Mononuclear cell (primary cell): ENCODE measurements around the gene METTL25B. TPM values are rescaled to one million over a fixed set of nuclear protein-coding genes. Genes with fewer than 3 reads are reported as not detected.
A peak's percentile ranks its signal among the peaks of the same experiment; 100 is the strongest.

Experiments
- H3K27me3 ChIP-seq: 2 replicates; pipeline ENCODE4 v1.6.0; 2011; ENCODE audit warnings: low read length, control low read depth; ENCODE audit not compliant: insufficient read depth
- H3K4me1 ChIP-seq: 2 replicates; pipeline ENCODE4 v1.5.1; 2011; ENCODE audit warnings: mild to moderate bottlenecking, low read length, control low read depth; ENCODE audit not compliant: insufficient read depth
- H3K4me3 ChIP-seq: 2 replicates; pipeline ENCODE4 v1.5.1; 2011; ENCODE audit warnings: mild to moderate bottlenecking, low read length, moderate library complexity
- H3K9me3 ChIP-seq: 2 replicates; pipeline ENCODE4 v1.5.1; 2011; ENCODE audit warnings: low read depth, mild to moderate bottlenecking, control low read depth, low read length
- total RNA-seq: library from RNA; depleted of rRNA; stranded (reverse); fragments of >200 nt; gene quantifications from one replicate; pipeline ENCODE4 v1.2.3, GENCODE V29; 2012

The METTL25B gene
- total RNA-seq, 1 donor, result 5.0 TPM

DNA sequence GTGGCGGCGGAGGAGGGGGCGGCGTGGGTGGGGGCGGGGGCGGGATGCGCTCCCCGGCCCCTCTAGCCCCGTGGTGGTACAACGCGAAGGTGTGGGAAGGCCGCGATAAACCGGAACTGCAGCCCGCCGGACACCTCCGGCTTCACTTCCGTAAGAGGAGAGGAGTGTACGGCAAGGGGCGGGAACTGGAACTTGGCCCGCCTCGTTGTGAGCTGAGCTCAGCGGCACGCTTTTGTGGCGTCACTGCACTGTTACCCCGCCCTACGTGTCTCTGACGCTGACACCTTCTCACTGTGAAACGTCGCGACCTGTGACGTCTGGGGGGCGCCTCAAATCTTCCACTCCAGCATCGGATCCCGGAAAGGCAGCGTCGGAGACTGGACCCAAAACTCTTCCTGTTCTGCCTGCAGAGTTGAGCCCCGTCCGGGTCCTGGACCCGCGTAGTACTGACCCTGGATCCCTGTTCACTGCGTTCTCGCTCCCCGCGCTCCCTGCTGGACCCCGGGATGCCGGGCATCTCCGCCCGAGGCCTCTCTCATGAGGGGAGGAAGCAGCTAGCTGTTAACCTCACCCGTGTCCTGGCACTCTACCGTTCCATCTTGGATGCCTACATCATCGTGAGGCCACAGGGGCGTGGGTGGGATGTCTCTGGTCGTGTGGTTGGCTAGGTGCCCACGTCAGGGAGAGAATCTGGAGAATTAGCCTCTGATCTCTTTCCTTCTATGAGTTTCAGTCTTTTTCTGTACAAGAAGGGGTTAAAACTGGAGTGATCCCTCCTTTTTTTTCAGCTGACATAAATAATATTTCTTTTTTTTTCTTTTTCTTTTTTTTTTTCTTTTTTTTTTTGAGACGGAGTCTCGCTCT is 562 bp downstream of the METTL25B start, which contains the start of gene ISG20L2:
Gene ISG20L2 (minus strand): TSS at position 168 of the 864 bp plus-strand sequence. CDS start 1,114 bp downstream, outside the sequence.
- H3K9me3 ChIP-seq, result no peaks in the 10 kb centered on the region
- H3K4me3 ChIP-seq, result peak within 1 kb of the TSS; percentile 94
- no peaks in the 10 kb centered on the region for H3K27me3 ChIP-seq
- H3K4me1 ChIP-seq, result peaks cover 41% of the 10 kb centered on the region

- no peaks in the 10 kb centered on the region for H3K27me3 ChIP-seq
- no peaks in the 10 kb centered on the region for H3K9me3 ChIP-seq
- H3K4me1 ChIP-seq, result peaks cover 6% of the 10 kb centered on the region
- H3K4me3 ChIP-seq, result no peak overlapping the region
Observed at GRCh38 chr1:156733989-156734584, 5.8 kb downstream of the METTL25B start.

DNA sequence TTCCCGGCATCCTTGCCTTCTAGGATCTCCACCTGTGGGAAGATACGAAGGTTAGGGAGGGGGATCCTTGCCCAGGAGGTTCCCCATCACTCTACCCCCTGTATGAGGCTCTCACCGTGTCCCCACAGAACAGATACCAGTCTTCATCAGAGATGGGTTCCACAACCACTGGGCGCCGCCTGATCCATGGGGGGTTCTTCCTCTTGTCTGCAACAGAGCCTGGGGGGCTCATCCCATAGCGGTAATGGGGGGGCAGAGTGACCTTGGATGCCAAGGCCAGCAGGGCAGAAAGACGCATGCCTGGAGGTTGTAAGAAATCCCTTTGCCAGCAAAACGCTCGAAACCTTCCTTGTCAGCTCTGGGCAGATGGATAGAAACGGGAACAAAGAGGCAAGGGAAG is 10.1 kb downstream of the METTL25B start:
- H3K4me3 ChIP-seq, result no peak overlapping the region
- H3K9me3 ChIP-seq, result no peaks in the 10 kb centered on the region
- peaks cover 16% of the 10 kb centered on the region for H3K4me1 ChIP-seq
- H3K27me3 ChIP-seq, result no peaks in the 10 kb centered on the region

GRCh38 chr1:156738916-156739315 is 10.6 kb downstream of the METTL25B start:
- no peak overlapping the region for H3K4me3 ChIP-seq
- H3K4me1 ChIP-seq, result peaks cover 16% of the 10 kb centered on the region
- no peaks in the 10 kb centered on the region for H3K9me3 ChIP-seq
- H3K27me3 ChIP-seq, result no peaks in the 10 kb centered on the region

DNA sequence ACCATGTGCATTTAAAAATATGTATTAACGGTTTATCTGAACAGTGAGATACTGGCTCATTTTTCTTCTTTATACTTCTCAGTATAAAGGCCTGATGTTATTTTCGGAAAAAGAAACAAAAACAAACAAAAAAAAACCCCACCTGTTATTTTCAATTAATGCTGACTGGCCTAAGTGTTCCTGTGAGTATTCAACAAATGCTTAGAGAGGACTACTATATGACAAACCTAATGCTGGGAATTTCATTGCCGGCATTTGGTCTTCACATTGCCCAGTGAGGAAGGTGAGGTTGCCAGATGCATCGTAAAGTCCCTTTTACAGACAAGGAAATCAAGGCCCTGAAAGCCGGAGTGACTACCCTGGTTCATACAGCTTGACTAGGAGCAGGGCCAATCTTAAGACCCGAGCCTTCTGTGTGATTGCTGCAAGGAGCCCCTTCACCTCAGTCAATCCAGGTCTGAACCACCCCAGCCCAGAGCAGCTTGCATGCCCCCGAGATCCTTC is 12.0 kb downstream of the METTL25B start:
- no peaks in the 10 kb centered on the region for H3K9me3 ChIP-seq
- peak overlapping the region; percentile 71 for H3K4me3 ChIP-seq
- peaks cover 16% of the 10 kb centered on the region for H3K4me1 ChIP-seq
- H3K27me3 ChIP-seq, result no peaks in the 10 kb centered on the region

- Histone ChIP-seq H3K4me3 (peak within 1 kb of the TSS; percentile 71), H3K4me1 (peaks cover 22% of the 10 kb centered on the region), H3K27me3 (no peaks in the 10 kb centered on the region), H3K9me3 (no peaks in the 10 kb centered on the region)
Observed at GRCh38 chr1:156740741-156741480, 12.6 kb downstream of the METTL25B start, which contains the start of gene MRPL24. TSS of gene MRPL24 (minus strand) at chr1:156741088. CDS start at chr1:156738704, 2,384 bp downstream.

DNA sequence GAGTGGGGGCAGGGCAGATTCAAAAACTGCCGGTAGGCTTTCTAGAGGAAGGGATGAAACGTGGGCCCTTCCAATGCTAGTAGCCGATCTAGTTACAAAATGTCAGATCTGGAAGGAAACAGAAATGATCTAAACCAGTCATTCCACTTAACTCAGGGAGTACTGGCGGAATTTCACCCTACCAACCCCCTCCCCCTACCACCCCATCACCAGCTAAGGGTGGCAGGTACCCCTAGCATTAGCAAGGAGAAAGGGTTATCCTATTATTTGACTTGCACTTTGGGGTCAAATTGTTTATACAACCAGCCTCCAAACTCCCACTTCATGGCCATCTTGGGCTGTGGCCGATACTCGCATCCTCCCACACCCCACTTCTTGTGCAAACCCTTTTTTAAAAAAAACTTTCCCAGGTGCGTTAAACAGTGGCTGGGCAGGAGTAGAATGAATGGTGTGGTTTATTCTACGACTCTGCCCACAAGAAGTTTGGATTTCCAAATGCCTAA is 13.3 kb downstream of the METTL25B start:
- Histone ChIP-seq H3K4me3 (peak overlapping the region; percentile 12), H3K9me3 (no peaks in the 10 kb centered on the region), H3K27me3 (no peaks in the 10 kb centered on the region), H3K4me1 (peaks cover 28% of the 10 kb centered on the region)

DNA sequence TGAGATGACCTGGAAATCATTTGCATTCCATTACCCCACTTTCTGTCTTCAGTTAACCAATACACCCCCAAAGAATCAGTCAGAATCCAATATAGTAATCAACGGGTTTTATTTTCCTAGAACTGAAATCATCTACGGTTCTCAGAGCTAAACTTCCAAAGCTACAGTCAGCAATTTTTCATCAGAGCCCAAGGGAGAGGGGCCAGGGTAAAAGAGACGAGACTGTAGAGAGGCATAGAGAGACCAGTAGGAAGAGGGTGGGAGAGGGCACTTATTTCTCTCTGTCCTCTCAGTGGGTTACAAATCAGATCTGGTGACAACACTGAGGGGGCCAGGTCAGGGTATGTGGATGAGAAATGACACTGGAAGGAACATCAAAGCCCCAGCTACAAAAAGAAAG is 13.7 kb downstream of the METTL25B start:
- no peak overlapping the region for H3K4me3 ChIP-seq
- no peaks in the 10 kb centered on the region for H3K27me3 ChIP-seq
- H3K4me1 ChIP-seq, result peaks cover 33% of the 10 kb centered on the region
- H3K9me3 ChIP-seq, result no peaks in the 10 kb centered on the region

DNA sequence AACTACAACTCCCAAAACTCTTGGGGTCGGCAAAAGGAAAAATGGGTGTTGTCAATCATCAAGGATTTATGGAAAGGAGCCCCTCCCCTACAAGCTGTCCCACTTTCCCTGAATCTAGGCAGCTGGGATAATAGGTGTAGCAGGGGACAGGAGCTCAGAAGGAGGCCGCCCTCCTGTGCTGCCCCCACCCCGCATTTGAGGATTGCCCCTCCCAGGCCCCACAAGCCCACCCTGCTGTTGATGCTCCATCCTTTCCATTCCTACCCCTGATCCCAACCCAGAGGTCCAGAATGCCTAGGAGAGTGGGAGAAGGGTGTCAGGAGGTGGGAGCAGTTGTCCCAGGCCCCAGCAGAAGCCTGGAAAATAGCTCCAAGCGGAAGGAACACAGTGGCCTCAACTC is 14.5 kb downstream of the METTL25B start:
- peaks cover 40% of the 10 kb centered on the region for H3K4me1 ChIP-seq
- no peaks in the 10 kb centered on the region for H3K9me3 ChIP-seq

DNA sequence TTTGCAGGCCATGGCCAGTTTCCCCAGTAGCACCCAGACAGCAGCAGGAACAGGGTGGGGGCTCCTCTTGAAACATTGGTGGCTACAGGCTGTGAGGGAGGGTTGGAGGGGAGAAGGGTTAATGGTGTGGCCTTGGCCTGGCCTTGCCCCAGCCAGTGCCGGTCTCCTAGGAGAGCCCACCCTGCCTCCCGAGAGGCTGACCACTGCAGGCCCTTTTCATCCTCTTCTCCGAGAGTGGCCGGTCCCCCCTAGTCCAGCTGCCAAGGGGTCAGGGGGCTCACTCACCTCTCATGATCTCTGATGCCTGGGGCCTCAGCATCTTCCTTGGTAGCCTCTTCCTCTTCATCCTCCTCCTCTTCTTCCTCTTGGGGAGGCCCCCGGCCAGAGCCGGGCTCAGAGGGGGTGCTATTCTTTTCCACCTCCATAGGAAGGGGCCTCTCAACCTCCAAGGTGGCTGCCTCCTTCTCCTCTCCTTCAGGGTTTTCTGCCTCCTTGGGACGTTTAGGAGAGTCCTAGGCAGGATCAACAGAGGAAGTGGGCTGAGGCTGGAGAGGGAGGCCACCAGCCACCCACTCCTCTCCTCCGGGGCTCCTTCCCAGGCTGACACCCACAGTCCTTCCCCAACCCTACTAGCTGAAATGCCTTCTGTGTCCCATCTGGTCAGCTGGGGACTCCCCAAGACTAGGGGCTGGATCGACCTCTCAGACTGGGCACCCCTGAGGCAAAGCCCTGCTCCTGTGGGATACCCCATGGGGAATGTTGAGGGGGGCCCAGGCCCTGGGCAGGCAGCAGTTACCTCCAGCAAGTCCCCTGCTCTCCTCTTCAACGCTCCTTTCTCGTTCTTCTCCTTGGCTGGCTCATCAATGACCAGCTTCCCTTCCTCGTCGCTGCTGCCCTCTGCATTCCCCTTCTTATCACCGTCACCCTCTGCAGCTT is 15.4 kb downstream of the METTL25B start:
- Histone ChIP-seq H3K9me3 (no peaks in the 10 kb centered on the region), H3K4me3 (no peak overlapping the region), H3K27me3 (no peaks in the 10 kb centered on the region), H3K4me1 (peaks cover 48% of the 10 kb centered on the region)

More for the DNA sequence above, 14.5 kb downstream of the METTL25B start:
- Histone ChIP-seq H3K4me3 (no peak overlapping the region), H3K27me3 (no peaks in the 10 kb centered on the region)

DNA sequence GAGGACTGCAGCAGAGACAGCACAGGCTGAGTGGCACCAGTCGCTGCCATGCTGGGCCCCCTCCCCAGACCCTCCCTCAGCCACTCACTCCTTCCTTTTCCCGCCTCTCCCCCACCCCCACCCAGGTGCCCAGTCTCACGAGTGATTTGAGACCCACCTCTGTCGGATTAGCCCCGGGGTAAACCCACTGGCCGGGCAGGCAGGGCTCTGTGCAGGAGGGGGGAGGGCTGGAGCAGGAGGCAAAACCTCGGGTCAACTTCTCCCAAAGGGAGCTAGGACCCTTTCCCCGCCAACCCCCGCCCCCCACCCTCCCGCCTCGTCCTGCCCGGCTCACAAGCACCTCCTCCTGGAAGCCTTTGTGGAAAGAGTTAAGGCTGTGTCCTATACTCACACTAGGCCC is 16.1 kb downstream of the METTL25B start:
- H3K4me1 ChIP-seq, result peaks cover 55% of the 10 kb centered on the region
- H3K4me3 ChIP-seq, result no peak overlapping the region
- H3K27me3 ChIP-seq, result no peaks in the 10 kb centered on the region
- no peaks in the 10 kb centered on the region for H3K9me3 ChIP-seq

GRCh38 chr1:156744786-156745419 is 16.6 kb downstream of the METTL25B start:
- no peaks in the 10 kb centered on the region for H3K9me3 ChIP-seq
- H3K27me3 ChIP-seq, result no peaks in the 10 kb centered on the region
- H3K4me1 ChIP-seq, result peaks cover 61% of the 10 kb centered on the region
- no peak overlapping the region for H3K4me3 ChIP-seq

- Histone ChIP-seq H3K27me3 (no peaks in the 10 kb centered on the region), H3K4me3 (no peak overlapping the region), H3K4me1 (peaks cover 59% of the 10 kb centered on the region), H3K9me3 (no peaks in the 10 kb centered on the region)
Observed at GRCh38 chr1:156745881-156746280, 17.6 kb downstream of the METTL25B start.

GRCh38 chr1:156746406-156746727 is 18.1 kb downstream of the METTL25B start:
- Histone ChIP-seq H3K27me3 (no peaks in the 10 kb centered on the region), H3K4me3 (no peak overlapping the region), H3K9me3 (no peaks in the 10 kb centered on the region), H3K4me1 (peaks cover 59% of the 10 kb centered on the region)
